Neuron (in vitro differentiated cells): ENCODE data around the gene GJB1.
A peak's percentile ranks its signal among the peaks of the same experiment; 100 is the strongest.
"Not testable (repeated sequence)": the region's sequence is repeated elsewhere in the genome, so short reads cannot be mapped to it uniquely, and the experiment has no call there.

Source experiments
- H2AFZ ChIP-seq: one replicate; pipeline ENCODE4 v1.6.1; 2013; ENCODE audit warnings: low read depth, mild to moderate bottlenecking, inconsistent platforms, low read length, moderate library complexity
- H3K27me3 ChIP-seq: one replicate; pipeline ENCODE4 v1.6.1; 2013; ENCODE audit warnings: low read length; ENCODE audit not compliant: insufficient read depth
- H3K36me3 ChIP-seq: one replicate; pipeline ENCODE4 v1.6.1; 2013; ENCODE audit warnings: low read length; ENCODE audit not compliant: insufficient read depth
- H3K4me1 ChIP-seq: one replicate; pipeline ENCODE4 v1.6.1; 2013; ENCODE audit warnings: low read length; ENCODE audit not compliant: insufficient read depth
- H3K4me3 ChIP-seq: 2 replicates; pipeline ENCODE4 v1.5.1; 2013; ENCODE audit warnings: mild to moderate bottlenecking, low read length, moderate library complexity
- H3K9me3 ChIP-seq: one replicate; pipeline ENCODE4 v1.6.1; 2013; ENCODE audit warnings: low read length

The GJB1 gene

GRCh38 chrX:71222929-71223328, at the start of gene GJB1:
Gene GJB1 (plus strand): TSS chrX:71223224. CDS start chrX:71223708, 484 bp downstream.
- no peak within 1 kb of the TSS for H3K4me3 ChIP-seq

DNA sequence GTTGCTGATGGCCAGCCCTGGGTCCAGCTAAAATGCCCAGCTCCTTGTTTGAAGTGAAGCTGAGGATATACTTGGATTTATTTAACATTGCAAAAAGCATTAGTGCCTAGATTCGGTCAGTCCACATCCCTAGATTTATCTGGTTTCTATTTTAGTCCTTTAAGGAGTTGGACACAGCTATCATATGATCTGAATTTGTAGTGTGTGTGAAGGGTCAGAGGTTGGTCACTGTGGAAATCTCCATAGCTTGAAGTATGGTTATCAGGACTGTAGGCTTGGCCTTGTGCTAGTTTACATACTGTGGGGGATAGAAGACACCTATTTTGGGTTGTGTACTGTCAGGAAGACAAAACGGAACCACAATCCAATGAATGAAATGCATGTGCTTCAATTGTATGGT, 49.6 kb upstream of the GJB1 start:
- Histone ChIP-seq H3K4me3 (no peak overlapping the region), H3K36me3 (no peaks in the 10 kb centered on the region), H3K4me1 (peaks cover 3% of the 10 kb centered on the region), H2AFZ (no peak overlapping the region), H3K27me3 (no peaks in the 10 kb centered on the region), H3K9me3 (no peaks in the 10 kb centered on the region)

More at GRCh38 chrX:71222929-71223328, at the start of gene GJB1:
- no peaks in the 10 kb centered on the region for H3K36me3 ChIP-seq
- H3K4me1 ChIP-seq, result no peaks in the 10 kb centered on the region
- H3K27me3 ChIP-seq, result no peaks in the 10 kb centered on the region
- no peak within 1 kb of the TSS for H2AFZ ChIP-seq
- H3K9me3 ChIP-seq, result no peaks in the 10 kb centered on the region

GRCh38 chrX:71174795-71175194, 48.2 kb upstream of the GJB1 start:
- Histone ChIP-seq H3K9me3 (no peaks in the 10 kb centered on the region), H3K27me3 (no peaks in the 10 kb centered on the region), H3K4me3 (no peak overlapping the region), H2AFZ (no peak overlapping the region), H3K4me1 (peaks cover 3% of the 10 kb centered on the region), H3K36me3 (no peaks in the 10 kb centered on the region)

DNA sequence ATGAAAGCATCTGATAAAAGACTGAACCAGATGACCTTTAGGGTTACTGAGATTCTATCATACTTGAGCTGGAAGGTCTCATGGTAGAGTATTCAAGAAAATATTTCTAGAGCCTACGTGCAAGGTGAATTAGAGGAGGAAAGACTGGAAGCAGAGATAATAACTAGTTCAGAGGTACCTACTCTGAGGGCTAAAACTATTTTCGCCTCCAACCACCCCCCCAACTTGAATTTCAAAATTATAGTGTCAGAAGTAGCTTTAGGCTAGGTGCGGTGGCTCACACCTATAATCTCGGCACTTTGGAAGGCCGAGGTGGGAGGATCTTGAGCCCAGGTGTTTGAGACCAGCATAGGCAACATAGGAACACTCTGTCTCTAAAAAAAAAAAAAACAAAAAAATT, 47.5 kb upstream of the GJB1 start:
- peaks cover 3% of the 10 kb centered on the region for H3K4me1 ChIP-seq
- H3K27me3 ChIP-seq, result no peaks in the 10 kb centered on the region
- no peaks in the 10 kb centered on the region for H3K36me3 ChIP-seq
- H3K9me3 ChIP-seq, result no peaks in the 10 kb centered on the region
- no peak overlapping the region for H3K4me3 ChIP-seq
- no peak overlapping the region for H2AFZ ChIP-seq

- Histone ChIP-seq H3K4me1 (peaks cover 3% of the 10 kb centered on the region), H3K27me3 (no peaks in the 10 kb centered on the region), H3K4me3 (no peak overlapping the region), H3K36me3 (no peaks in the 10 kb centered on the region), H3K9me3 (no peaks in the 10 kb centered on the region), H2AFZ (no peak overlapping the region)
Measured at GRCh38 chrX:71177327-71177726, 45.7 kb upstream of the GJB1 start.

- no peaks in the 10 kb centered on the region for H3K9me3 ChIP-seq
- H3K36me3 ChIP-seq, result no peaks in the 10 kb centered on the region
Measured at GRCh38 chrX:71178908-71179307, 44.1 kb upstream of the GJB1 start.

DNA sequence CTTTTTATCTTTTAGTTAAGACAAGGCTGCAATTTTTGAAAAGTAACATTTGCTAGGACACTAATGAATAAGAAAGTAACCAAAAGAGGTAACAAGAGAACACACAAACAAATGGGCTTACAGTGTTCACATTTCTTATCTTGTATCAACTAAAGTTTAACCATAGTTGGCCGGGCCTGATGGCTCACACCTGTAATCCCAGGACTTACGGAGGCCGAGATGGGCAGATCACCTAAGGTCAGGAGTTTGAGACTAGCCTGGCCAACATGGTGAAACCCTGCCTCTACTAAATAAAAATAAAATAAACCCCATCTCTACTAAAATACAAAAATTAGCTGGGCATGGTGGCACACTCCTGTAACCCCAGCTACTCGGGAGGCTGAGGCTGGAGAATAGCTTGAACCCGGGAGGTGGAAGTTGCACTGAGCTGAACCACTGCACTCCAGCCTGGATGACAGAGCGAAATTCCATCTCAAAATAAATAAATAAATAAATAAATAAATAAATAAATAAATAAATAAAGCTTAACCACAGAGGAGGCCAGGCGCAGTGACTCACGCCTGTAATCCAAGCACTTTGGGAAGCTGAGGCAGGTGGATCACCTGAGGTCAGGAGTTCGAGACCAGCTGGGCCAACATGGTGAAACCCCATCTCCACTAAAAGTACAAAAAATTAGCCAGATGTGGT, 42.3 kb upstream of the GJB1 start:
- peaks cover 16% of the 10 kb centered on the region for H3K4me1 ChIP-seq
- H2AFZ ChIP-seq, H3K4me3 ChIP-seq, H3K9me3 ChIP-seq, H3K36me3 ChIP-seq, H3K27me3 ChIP-seq: not testable (repeated sequence)

More at GRCh38 chrX:71178908-71179307, 44.1 kb upstream of the GJB1 start:
- Histone ChIP-seq H3K4me1 (peaks cover 12% of the 10 kb centered on the region), H2AFZ (no peak overlapping the region), H3K4me3 (no peak overlapping the region), H3K27me3 (no peaks in the 10 kb centered on the region)

GRCh38 chrX:71181558-71181909, 41.5 kb upstream of the GJB1 start:
- Histone ChIP-seq H3K27me3 (no peaks in the 10 kb centered on the region), H3K9me3 (no peaks in the 10 kb centered on the region), H2AFZ (no peak overlapping the region), H3K4me3 (peak overlapping the region; percentile 60), H3K4me1 (peaks cover 16% of the 10 kb centered on the region), H3K36me3 (no peaks in the 10 kb centered on the region)

DNA sequence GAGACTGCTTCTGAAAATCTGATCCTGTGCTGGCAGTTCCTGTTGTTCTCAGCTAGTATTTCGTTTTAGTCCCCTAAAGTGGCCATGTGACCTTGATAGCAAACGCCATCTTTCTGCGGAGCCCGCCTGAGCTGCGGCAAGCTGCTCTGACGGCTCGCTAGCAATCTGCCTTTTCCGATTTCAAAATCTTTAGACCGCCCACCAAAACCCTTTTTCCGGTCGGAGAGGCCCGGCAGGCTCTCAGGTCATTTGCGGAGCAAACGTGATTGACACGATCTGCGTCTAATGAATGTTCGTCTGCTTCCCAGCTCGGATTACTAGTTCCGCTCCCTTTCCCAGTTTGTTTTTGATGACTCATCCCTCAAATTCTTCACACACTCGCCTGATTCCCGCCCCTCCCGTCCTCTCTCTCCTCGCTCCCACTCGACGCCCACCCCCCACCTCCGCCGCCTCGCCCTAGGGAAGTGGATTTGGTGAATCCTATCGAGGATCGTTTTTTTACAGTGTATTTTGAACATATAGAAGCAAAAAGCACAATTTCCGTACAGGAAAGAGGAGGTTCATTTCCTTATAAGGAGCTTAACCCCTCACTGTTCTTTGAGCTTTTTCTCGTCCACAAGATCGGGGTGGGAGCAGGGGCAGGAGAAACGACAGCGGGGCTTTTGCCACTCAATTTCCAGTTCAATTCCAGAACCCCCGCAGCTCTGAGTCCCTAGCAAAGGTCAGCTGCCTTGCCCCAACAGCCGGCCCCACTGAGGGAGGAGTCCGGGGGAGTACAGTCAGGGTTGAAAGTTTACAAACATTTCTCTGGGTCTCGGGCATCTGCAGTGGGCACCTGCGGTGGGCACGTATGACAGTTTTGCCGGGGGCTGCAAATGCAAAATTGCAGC, 40.9 kb upstream of the GJB1 start:
- Histone ChIP-seq H3K27me3 (no peaks in the 10 kb centered on the region), H3K4me1 (peaks cover 16% of the 10 kb centered on the region), H3K9me3 (no peaks in the 10 kb centered on the region), H2AFZ (no peak overlapping the region), H3K36me3 (no peaks in the 10 kb centered on the region), H3K4me3 (peak overlapping the region; percentile 60)

DNA sequence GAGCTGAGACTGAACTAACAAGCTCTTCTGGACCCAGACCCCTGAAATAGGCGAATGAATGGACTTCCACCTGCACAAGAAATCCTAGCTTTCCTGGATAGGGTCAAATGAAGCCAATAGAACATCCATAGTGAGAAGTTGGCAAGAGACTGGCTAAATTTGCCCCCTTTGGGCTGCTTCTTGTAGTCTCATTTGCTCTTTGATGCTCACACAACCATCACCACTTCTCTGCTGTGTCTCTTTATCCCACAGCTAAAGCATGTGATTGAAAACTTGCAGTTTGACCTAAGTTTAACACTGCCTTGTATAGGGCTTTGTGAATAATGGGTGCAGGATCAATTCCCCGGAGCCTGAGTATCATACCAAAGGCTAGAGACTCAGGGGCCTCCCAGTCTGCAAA, 40.2 kb upstream of the GJB1 start:
- Histone ChIP-seq H3K9me3 (no peaks in the 10 kb centered on the region), H3K27me3 (no peaks in the 10 kb centered on the region), H3K4me1 (peaks cover 16% of the 10 kb centered on the region), H3K36me3 (no peaks in the 10 kb centered on the region), H3K4me3 (peak overlapping the region; percentile 52), H2AFZ (no peak overlapping the region)

GRCh38 chrX:71183341-71183740, 39.7 kb upstream of the GJB1 start:
- no peaks in the 10 kb centered on the region for H3K27me3 ChIP-seq
- H3K4me3 ChIP-seq, result peak overlapping the region; percentile 52

DNA sequence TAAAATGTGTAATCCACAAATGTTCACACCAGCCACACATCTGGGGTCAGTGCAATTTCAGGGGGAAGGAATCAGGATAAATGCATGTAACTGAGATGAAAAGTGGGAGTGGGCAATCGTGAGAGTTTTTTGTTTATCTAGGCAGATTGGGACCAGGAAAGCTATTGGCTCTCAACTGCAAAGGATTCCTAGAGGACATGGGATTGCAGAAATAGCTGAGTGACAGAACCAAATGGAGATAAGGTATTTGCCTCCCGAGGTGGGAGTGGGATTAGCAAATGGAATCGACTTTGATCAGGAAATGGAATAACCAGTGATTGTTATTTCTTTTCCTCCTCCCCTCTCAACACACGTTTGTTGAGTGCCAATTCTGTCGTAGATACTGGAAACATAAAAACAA, 38.9 kb upstream of the GJB1 start:
- Histone ChIP-seq H3K9me3 (no peaks in the 10 kb centered on the region), H3K4me3 (peak overlapping the region; percentile 16), H3K36me3 (no peaks in the 10 kb centered on the region), H3K4me1 (peaks cover 16% of the 10 kb centered on the region), H3K27me3 (no peaks in the 10 kb centered on the region), H2AFZ (no peak overlapping the region)

More at GRCh38 chrX:71183341-71183740, 39.7 kb upstream of the GJB1 start:
- Histone ChIP-seq H3K36me3 (no peaks in the 10 kb centered on the region), H3K9me3 (no peaks in the 10 kb centered on the region), H2AFZ (no peak overlapping the region), H3K4me1 (peaks cover 16% of the 10 kb centered on the region)

DNA sequence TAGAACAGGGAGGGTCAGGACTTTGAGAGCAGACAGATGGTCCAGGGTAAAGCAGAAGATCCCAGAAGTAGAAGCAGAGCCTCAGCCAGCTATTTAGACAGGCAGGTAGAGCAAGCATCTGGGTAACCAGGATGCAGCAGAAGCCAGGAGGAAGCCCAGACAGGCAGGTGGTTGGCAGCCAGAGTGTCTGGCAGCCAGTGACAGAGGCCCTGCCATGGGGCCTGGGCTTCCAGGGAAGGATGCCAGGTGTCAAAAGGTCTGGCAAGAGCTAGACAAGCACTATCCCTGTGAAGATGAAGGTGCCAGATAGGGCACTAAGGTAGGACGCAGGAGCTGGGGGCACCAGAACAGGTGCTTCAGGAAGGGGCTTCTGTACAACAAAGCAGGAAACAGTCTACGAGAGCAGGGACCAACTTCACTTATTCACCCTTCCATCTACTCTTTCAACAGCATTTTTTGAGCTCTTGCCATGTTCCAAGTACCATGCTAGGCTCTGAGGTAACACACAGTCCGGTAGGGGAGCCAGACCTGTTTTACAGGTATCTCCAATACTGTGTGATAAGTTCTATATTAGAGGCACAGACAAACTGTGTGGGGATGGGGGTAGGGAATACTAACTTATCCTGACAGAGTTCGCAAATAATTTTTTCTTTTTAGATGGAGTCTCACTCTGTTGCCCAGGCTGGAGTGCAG, 38.1 kb upstream of the GJB1 start:
- no peaks in the 10 kb centered on the region for H3K36me3 ChIP-seq
- H3K4me1 ChIP-seq, result peaks cover 16% of the 10 kb centered on the region
- no peaks in the 10 kb centered on the region for H3K27me3 ChIP-seq
- no peaks in the 10 kb centered on the region for H3K9me3 ChIP-seq
- H2AFZ ChIP-seq, result no peak overlapping the region
- H3K4me3 ChIP-seq, result no peak overlapping the region
